GM18511 (cell line): ENCODE results near the gene DNER.
"Not testable (repeated sequence)": the region's sequence is repeated elsewhere in the genome, so short reads cannot be mapped to it uniquely, and the experiment has no call there.

ENCODE experiments used
- ATAC-seq: cut with Tn5 transposase; IDR thresholded peaks from one replicate; pipeline ENCODE4 v1.9.1; 2021; ENCODE audit warnings: mild to moderate bottlenecking, moderate library complexity; ENCODE audit not compliant: unreplicated experiment

The DNER gene

GRCh38 chr2:229409751-229410181, 304.6 kb downstream of the DNER start:
- no peak for ATAC-seq

DNA sequence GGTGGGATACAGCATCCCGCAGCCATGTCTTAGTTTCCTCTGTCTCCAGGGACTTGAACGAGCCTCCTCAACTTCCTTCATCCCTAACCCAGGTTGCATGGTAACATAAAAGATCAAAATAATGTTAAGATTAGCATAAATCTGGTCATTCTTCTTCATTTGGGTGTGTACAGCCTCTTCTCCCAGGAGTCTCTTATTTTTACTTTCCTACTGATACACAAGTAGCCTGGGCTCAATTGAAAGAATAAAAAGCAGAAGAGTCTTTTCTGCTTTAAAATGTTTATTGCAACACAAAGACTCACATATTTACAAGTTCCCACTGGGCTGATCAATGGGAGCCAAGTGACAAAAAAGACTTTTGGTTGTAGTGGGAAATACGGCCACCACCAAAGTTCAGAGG, 305.4 kb downstream of the DNER start:
- no peak for ATAC-seq

DNA sequence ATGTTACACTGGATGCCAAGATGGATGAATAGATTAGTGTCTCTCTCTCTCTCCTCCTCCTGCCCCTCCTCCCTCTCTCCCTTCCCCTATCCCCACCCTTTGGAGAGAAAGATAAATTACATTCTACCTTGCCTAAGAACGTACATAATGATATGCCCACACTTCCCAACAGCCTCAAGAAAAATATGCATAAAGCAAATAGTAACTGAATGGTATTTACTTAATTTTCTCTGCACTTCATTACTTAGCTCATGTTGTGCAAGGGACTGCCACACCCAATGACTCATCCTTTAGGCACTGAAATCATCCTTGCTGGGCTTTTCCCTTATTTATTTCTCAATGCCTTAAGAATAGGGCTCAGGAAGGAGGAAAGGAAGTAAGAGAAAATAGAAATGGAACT, 306.0 kb downstream of the DNER start:
- ATAC-seq: no peak

DNA sequence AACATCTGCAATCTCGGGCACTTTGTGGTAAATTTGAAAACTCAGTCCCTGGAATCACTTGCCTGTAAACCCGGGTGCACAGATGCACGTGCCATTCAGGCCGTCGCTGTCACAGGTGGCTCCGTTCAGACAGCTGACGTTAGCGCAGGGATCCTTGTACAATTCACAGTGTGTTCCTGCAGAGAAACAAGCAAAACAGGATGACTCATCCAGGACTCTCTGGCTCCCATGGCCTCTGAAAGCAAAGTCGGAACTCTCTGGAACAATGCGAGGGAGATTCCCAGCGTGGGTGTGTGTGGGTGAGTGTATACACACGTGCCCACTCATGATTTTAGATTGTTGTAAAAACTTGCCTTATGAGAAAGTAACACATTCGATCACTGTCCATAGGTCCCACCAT, 307.2 kb downstream of the DNER start:
- no peak for ATAC-seq

DNA sequence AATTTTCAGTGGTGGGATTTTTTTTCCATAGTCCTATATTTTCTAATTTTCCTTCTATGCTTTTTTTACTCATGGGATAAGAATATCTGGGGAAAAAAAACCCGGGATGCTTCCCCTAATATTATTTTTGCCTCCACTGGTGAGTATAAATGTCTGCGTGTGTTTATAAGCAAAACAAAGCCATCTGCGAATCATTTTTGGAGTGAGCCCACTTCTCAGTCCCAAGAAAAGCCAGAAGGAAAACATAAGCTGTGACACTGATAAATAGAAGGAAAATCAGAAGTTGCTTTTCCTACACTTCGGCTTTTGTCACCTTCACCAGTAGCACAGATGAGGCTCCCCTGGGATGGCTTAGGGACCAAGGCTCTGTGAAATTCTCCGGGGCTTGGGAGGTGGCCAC, 308.6 kb downstream of the DNER start:
- ATAC-seq: no peak

- no peak for ATAC-seq
Measured at GRCh38 chr2:229403296-229403695, 311.1 kb downstream of the DNER start.

DNA sequence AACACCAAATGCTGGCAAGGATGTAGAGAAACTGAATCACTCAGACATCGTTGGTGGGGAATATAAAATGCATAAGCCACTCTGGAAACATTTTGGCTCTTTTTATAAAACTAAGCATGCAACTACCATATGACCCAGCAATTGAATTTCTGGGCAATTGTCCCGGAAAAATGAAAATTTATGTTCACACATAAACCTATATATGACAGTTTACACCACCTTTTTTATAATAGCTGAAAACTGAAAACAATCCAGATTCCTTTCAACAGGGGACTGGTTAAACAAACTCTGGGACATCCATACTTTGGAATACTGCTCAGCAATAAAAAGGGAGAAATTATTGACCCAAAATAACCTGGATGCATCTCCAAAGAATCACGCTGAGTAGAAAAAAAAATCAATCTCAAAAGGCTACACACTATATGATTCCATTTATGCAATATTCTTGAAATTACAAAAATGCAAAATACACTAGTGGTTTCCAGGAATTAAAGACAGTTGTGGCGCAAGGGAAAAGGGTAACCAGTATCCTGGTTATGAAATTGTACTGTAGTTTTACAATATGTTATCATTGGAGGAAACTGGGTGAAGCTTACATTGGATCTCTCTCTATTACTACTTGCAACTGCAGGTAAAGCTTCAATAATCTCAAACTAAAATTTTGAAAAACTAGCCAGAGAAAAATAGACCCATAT, 313.0 kb downstream of the DNER start:
- ATAC-seq: no peak

GRCh38 chr2:229393926-229394325, 320.4 kb downstream of the DNER start:
- no peak for ATAC-seq

DNA sequence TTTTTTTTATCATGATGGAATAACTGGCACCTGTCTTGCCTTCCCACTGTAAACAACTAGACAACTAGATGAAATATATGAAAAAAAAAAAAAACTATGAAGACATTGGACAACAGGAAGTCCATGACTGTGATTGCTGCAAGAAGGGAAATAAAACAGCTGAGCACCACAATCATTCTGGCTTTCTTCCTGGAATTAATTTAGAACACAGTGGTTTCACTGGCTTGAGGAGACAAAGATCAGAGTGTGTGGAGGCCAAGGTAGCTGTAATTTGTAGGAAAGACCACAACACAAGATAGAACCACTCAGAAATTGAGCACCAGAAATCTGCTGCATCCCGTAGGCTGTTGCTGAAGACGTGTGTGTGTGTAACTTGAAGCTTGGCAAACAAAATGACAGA, 322.2 kb downstream of the DNER start:
- ATAC-seq: no peak

DNA sequence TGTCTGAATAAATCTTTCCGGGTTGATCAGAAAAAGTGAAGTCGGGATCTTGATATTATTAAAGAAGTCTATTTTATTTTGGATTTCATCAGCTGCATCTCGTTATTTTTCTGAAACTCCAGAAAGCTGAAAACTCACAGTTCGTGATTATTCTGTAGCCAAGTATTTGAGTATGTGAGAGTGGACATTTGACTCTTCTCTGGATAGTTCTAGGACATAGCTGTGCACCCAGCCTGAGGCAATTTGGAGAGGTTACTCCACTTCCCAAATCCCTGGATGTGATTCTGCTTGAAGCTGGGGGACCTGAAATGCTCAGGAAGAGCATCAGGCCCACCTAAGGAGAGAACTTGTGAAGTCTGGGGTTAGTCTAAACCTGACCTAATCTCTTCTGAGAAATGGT, 325.6 kb downstream of the DNER start:
- no peak for ATAC-seq

DNA sequence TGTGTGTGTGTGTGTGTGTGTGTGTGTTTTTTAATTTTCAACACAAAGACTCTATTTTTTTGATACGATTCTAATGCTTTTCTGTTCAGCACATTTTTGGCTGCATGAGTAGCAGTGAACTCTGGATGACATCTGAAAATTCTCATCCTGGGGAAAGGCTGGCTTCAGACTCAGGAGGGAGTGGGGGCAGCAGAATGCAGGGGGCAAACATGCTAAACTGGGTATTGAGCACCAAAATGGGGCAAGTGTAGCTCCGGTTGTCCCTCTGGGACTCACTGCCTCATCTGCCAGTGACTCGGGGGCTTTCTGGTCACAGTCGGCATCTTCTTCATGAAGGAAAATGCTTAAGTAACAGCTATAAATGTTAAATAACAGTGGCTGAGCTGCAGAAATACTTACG, 326.5 kb downstream of the DNER start:
- no peak for ATAC-seq

DNA sequence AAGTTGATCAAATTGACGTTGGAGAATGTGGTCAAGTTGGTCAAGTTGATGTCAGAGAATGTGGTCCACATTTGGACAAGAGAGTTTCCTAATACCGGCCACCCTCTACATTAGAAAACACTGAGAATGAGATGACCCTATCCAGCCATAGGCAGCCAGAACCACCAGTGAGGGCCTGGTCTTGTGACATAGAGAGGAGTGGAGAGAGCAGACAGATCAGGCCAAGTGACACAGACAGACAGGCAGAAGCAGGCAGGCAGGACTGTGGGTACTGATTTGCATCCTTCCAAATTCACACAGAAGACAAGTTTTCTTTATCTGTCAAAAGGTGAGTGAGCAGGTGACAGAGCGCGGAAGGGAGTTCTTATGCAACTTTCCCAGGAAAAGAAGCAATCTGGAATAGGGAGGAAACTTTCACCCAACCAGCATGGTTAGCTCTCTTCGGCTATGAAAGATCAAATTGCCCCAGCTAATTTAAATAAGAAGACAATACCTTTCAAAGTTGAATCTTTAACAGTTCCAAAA, 334.2 kb downstream of the DNER start:
- ATAC-seq: no peak

- no peak for ATAC-seq
Measured at GRCh38 chr2:229378386-229378785, 336.0 kb downstream of the DNER start.

GRCh38 chr2:229376866-229377265, 337.5 kb downstream of the DNER start:
- no peak for ATAC-seq

DNA sequence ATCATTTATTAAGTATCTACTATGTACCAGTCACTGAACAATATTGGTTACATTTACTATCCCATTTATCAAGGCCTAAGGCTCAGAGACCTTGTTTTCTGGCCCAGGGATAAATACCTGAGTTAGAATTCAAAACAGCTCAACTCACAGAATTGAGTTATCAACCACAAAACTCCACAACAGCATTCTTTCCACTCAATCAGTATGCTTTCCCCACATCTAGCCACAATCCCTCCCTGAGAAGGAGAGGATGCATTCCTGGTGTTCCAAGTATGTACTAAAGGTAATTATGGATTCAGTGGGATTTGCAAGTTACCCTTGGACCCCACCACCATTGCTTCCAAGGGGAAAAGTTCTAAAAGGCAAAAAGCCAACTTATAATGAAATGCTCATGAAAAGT, 339.1 kb downstream of the DNER start:
- ATAC-seq: no peak

GRCh38 chr2:229373311-229373710, 341.0 kb downstream of the DNER start:
- not testable (repeated sequence) for ATAC-seq

GRCh38 chr2:229372207-229372606, 342.1 kb downstream of the DNER start:
- ATAC-seq: no peak

GRCh38 chr2:229371086-229371485, 343.3 kb downstream of the DNER start:
- ATAC-seq: no peak

- no peak for ATAC-seq
Measured at GRCh38 chr2:229370509-229370908, 343.8 kb downstream of the DNER start.

- ATAC-seq: no peak
Measured at GRCh38 chr2:229363185-229363814, 351.1 kb downstream of the DNER start.

DNA sequence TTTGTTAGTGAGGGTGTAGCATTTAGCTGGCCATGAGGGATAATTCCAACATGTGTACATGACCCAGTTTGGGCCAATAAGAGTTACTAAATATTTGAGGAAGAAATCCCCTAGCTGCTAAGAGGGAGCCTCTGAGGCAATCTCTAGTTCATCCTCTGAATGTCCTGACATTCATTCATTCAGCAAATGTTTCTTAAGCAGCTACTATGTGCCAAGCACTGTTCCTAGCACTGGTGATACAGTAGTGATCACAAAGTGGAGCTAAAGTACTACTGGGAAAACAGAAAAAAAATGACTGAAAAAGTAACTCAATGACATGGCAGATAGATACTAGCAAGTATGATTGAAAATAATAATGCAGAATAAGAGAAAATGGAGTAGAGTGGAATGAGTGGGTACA, 363.5 kb downstream of the DNER start:
- ATAC-seq: no peak

GRCh38 chr2:229350117-229350805, 364.1 kb downstream of the DNER start:
- no peak for ATAC-seq
